ENCODE data around the gene SLC45A1. TPM values are rescaled to one million over a fixed set of nuclear protein-coding genes. Genes with fewer than 3 reads are reported as not detected.

The SLC45A1 gene
- total RNA-seq, 2 experiments from 2014 or later, result 0.16 to 0.56 TPM

GRCh38 chr1:8293118-8293517 is 24.8 kb upstream of the SLC45A1 start:
- no peak overlapping the region for H3K4me3 Mint-ChIP-seq
- TF ChIP-seq CTCF (IDR thresholded peaks at IDR 0.05), result no peak
- ChIA-PET CTCF (no interaction called here), POLR2A (no interaction called here)
- H3K4me1 Mint-ChIP-seq (ENCODE audit: low read depth), result no peaks in the 10 kb centered on the region
- H3K36me3 Mint-ChIP-seq (ENCODE audit: low read depth), result no peaks in the 10 kb centered on the region
- H3K9me3 Mint-ChIP-seq, result no peaks in the 10 kb centered on the region
- DNase-seq (no peak), ATAC-seq (no peak)
- intact Hi-C loops (cut with micrococcal nuclease), result no loop called here
- H3K27ac Mint-ChIP-seq, result no peak overlapping the region
- H3K27me3 Mint-ChIP-seq, result peaks cover 3% of the 10 kb centered on the region

- H3K36me3 Mint-ChIP-seq (ENCODE audit: low read depth), result no peaks in the 10 kb centered on the region
- no peak for ATAC-seq
- CTCF ChIA-PET, result interaction anchor here (1.4 kb wide), 1 partner anchor 319 kb away, joined by 3 read pairs; no protein-coding TSS in a partner anchor
- peaks cover 3% of the 10 kb centered on the region for H3K27me3 Mint-ChIP-seq
- H3K4me3 Mint-ChIP-seq, result no peak overlapping the region
- POLR2A ChIA-PET, result no interaction called here
- no peak overlapping the region for H3K27ac Mint-ChIP-seq
- H3K9me3 Mint-ChIP-seq, result no peaks in the 10 kb centered on the region
- intact Hi-C loops (cut with micrococcal nuclease), result no loop called here
- no peak for TF ChIP-seq CTCF (IDR thresholded peaks at IDR 0.05)
- no peak for DNase-seq
- H3K4me1 Mint-ChIP-seq (ENCODE audit: low read depth), result no peaks in the 10 kb centered on the region
Measured at GRCh38 chr1:8293641-8294169, 24.2 kb upstream of the SLC45A1 start.

DNA sequence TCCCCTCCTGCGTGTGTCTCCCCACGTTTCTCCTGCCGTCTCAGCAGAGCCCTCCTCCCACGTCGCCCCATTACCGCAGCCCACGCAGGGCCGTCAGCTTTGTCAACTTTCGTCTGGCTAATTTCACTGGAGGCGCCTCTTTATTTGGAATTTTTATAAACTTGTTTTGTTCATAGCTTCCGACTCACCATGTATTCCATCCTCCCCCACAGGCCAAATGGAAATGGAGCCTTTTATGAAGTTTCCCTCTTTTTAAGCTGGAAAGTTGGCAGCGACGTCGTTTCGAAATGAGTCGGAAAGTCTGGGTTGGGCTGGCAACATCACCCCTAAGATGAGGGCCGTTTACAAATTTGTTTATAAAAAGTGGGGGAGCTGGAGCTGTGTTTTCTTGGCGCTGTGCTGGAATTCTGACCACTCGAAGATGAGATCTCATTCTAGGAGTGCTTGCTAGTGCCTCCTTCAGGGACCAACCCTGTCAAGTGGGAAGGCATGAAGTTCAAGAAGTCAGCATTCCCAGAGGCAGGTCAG is 23.7 kb upstream of the SLC45A1 start:
- CTCF ChIA-PET, result interaction anchor here (1.4 kb wide), 1 partner anchor 319 kb away, joined by 3 read pairs; no protein-coding TSS in a partner anchor
- POLR2A ChIA-PET, result no interaction called here
- no peak for TF ChIP-seq CTCF (IDR thresholded peaks at IDR 0.05)
- DNase-seq (no peak), ATAC-seq (no peak)
- no peak overlapping the region for H3K4me3 Mint-ChIP-seq
- H3K27ac Mint-ChIP-seq, result no peak overlapping the region
- peaks cover 3% of the 10 kb centered on the region for H3K27me3 Mint-ChIP-seq
- intact Hi-C loops (cut with micrococcal nuclease), result no loop called here
- H3K9me3 Mint-ChIP-seq, result no peaks in the 10 kb centered on the region
- no peaks in the 10 kb centered on the region for H3K36me3 Mint-ChIP-seq (ENCODE audit: low read depth)
- no peaks in the 10 kb centered on the region for H3K4me1 Mint-ChIP-seq (ENCODE audit: low read depth)

DNA sequence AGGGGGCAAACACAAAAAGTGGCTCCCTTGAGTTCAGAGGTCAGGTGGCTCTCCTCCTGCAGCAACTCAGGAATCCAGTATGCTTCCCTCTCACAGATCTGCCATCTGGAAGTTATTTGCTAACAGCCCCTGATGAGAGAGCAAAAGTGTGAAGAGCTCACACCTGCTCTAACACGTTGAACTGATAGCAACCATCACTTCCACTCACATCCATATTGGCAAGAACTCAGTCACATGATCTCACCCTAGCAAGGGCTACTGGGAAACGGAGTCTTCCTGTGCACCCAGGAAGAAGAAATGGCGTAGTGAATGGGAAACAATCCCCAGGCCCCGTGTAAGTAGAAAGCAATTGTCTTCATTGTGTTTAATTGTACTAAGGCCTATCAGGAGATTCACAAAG is 20.7 kb upstream of the SLC45A1 start:
- intact Hi-C loops (cut with micrococcal nuclease), result no loop called here
- no peak for TF ChIP-seq CTCF (IDR thresholded peaks at IDR 0.05)
- ATAC-seq (no peak), DNase-seq (no peak)
- Mint-ChIP-seq H3K27me3 (peaks cover 6% of the 10 kb centered on the region), H3K9me3 (no peaks in the 10 kb centered on the region), H3K4me3 (no peak overlapping the region), H3K27ac (no peak overlapping the region), H3K4me1 (ENCODE audit: low read depth) (no peaks in the 10 kb centered on the region), H3K36me3 (ENCODE audit: low read depth) (no peaks in the 10 kb centered on the region)
- POLR2A ChIA-PET, result interaction anchor here (1.2 kb wide), 1 partner anchor 19 kb away, joined by 3 read pairs; no protein-coding TSS in a partner anchor
- CTCF ChIA-PET, result no interaction called here

- intact Hi-C loops (cut with micrococcal nuclease), result no loop called here
- no peaks in the 10 kb centered on the region for H3K36me3 Mint-ChIP-seq (ENCODE audit: low read depth)
- no peak overlapping the region for H3K27ac Mint-ChIP-seq
- TF ChIP-seq CTCF (IDR thresholded peaks at IDR 0.05), result no peak
- ChIA-PET CTCF (no interaction called here), POLR2A (no interaction called here)
- H3K27me3 Mint-ChIP-seq, result peaks cover 9% of the 10 kb centered on the region
- no peaks in the 10 kb centered on the region for H3K4me1 Mint-ChIP-seq (ENCODE audit: low read depth)
- no peaks in the 10 kb centered on the region for H3K9me3 Mint-ChIP-seq
- no peak overlapping the region for H3K4me3 Mint-ChIP-seq
- ATAC-seq, result no peak
- no peak for DNase-seq
Measured at GRCh38 chr1:8299963-8300362, 18.0 kb upstream of the SLC45A1 start.

All from activated CD8-positive, alpha-beta T cell treated with anti-CD3 and anti-CD28 coated beads for 36 hours (primary cell).